Brain microvascular endothelial cell (primary cell): Measurements from ENCODE around the gene PCED1B.

Experiments
- DNase-seq: peaks from one replicate; pipeline ENCODE4 v3.0.0-alpha.2; 2020
- H3K27ac ChIP-seq: fragments of 250-450 bp; sonication (Bioruptor Pico); 2 replicates; pipeline ENCODE4 v1.5.1; 2020; ENCODE audit warnings: mild to moderate bottlenecking, moderate library complexity
- H3K27me3 ChIP-seq: fragments of 250-450 bp; sonication (Bioruptor Pico); replicated peaks from 2 replicates; pipeline ENCODE4 v1.5.1; 2020; ENCODE audit warnings: mild to moderate bottlenecking
- H3K36me3 ChIP-seq: fragments of 250-450 bp; sonication (Bioruptor Pico); replicated peaks from 2 replicates; pipeline ENCODE4 v1.5.1; 2020; ENCODE audit warnings: mild to moderate bottlenecking
- H3K4me3 ChIP-seq: 2 replicates; pipeline ENCODE4 v1.5.1; 2011; ENCODE audit warnings: low read depth, mild to moderate bottlenecking, control low read depth, low read length, moderate library complexity
- CTCF ChIP-seq: IDR thresholded peaks from 2 replicates; pipeline ENCODE4 v1.5.1; 2011; ENCODE audit warnings: low read depth, mild to moderate bottlenecking, moderate library complexity, low read length, control low read depth, inconsistent platforms; ENCODE audit errors: missing control alignments
- in situ Hi-C: cut with HindIII; loops from 2 replicates; pipeline ENCODE4 v1.10.0; 2017; ENCODE audit warnings: low sequenced_read_pairs, low pct_ligation_motif_present

PCED1B gene

GRCh38 chr12:47186246-47186645 is 106.8 kb downstream of the PCED1B start:
- DNase-seq, result no peak
- no peaks in the 10 kb centered on the region for H3K36me3 ChIP-seq
- no peak overlapping the region for H3K27ac ChIP-seq
- no peak overlapping the region for H3K4me3 ChIP-seq
- in situ Hi-C loops, result no loop called here
- H3K27me3 ChIP-seq, result no peaks in the 10 kb centered on the region
- no peak for TF ChIP-seq CTCF

- in situ Hi-C loops, result no loop called here
- Histone ChIP-seq H3K36me3 (no peaks in the 10 kb centered on the region), H3K27ac (peak overlapping the region; percentile 59), H3K27me3 (no peaks in the 10 kb centered on the region), H3K4me3 (no peak overlapping the region)
- peak; percentile 72 for DNase-seq
- no peak for TF ChIP-seq CTCF
These were observed 109.4 kb downstream of the PCED1B start for GRCh38 chr12:47188576-47189441.

GRCh38 chr12:47189728-47190127 is 110.3 kb downstream of the PCED1B start:
- Histone ChIP-seq H3K27ac (peak overlapping the region; percentile 59), H3K27me3 (no peaks in the 10 kb centered on the region), H3K4me3 (no peak overlapping the region), H3K36me3 (no peaks in the 10 kb centered on the region)
- TF ChIP-seq CTCF, result no peak
- no peak for DNase-seq
- in situ Hi-C loops, result no loop called here

GRCh38 chr12:47190271-47190750 is 110.9 kb downstream of the PCED1B start:
- in situ Hi-C loops, result no loop called here
- H3K27ac ChIP-seq, result peak overlapping the region; percentile 59
- no peaks in the 10 kb centered on the region for H3K27me3 ChIP-seq
- H3K36me3 ChIP-seq, result no peaks in the 10 kb centered on the region
- TF ChIP-seq CTCF, result no peak
- H3K4me3 ChIP-seq, result no peak overlapping the region
- DNase-seq, result peak; percentile 55

GRCh38 chr12:47190905-47191304 is 111.5 kb downstream of the PCED1B start:
- no peak for TF ChIP-seq CTCF
- no peaks in the 10 kb centered on the region for H3K27me3 ChIP-seq
- H3K36me3 ChIP-seq, result no peaks in the 10 kb centered on the region
- peak overlapping the region; percentile 25 for H3K27ac ChIP-seq
- in situ Hi-C loops, result no loop called here
- DNase-seq, result no peak
- H3K4me3 ChIP-seq, result no peak overlapping the region

- Histone ChIP-seq H3K27ac (no peak overlapping the region), H3K4me3 (no peak overlapping the region), H3K27me3 (no peaks in the 10 kb centered on the region), H3K36me3 (no peaks in the 10 kb centered on the region)
- TF ChIP-seq CTCF, result no peak
- in situ Hi-C loops, result no loop called here
- no peak for DNase-seq
These were observed 112.6 kb downstream of the PCED1B start for GRCh38 chr12:47192051-47192450.
